ACHN (cell line): Measurements from ENCODE around the gene ASL.
"Not testable (repeated sequence)": the region's sequence is repeated elsewhere in the genome, so short reads cannot be mapped to it uniquely, and the experiment has no call there.

Experiments
- DNase-seq: peaks from one replicate; pipeline ENCODE4 v3.0.0-alpha.2; 2015
- in situ Hi-C: cut with HindIII; loops from 2 replicates; pipeline ENCODE4 v1.10.0; 2017; ENCODE audit warnings: low sequenced_read_pairs, low pct_ligation_motif_present, low pct_unique_long_range_greater_than_20kb

ASL gene

DNA sequence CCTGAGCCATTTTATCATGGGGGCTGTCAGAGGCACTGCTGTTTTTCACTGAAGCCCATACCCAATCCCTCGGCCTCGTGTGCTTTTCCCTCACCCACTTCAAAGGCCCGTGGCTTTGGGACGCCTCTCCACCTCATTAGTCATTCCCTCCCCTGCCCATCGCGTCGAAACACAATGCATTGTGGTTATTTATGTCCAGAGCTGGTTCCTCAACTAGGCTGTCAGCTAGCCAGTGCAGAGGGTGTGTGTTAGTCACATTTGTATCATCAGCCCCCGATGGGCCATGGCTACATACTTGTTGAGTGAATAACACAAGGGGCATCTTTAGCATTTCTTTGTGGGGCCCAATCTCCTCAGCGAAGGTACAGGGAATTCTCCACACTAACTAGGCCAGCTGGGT lies 35.2 kb downstream of the ASL start:
- peak; percentile 87 for DNase-seq
- in situ Hi-C loops = no loop called here

DNA sequence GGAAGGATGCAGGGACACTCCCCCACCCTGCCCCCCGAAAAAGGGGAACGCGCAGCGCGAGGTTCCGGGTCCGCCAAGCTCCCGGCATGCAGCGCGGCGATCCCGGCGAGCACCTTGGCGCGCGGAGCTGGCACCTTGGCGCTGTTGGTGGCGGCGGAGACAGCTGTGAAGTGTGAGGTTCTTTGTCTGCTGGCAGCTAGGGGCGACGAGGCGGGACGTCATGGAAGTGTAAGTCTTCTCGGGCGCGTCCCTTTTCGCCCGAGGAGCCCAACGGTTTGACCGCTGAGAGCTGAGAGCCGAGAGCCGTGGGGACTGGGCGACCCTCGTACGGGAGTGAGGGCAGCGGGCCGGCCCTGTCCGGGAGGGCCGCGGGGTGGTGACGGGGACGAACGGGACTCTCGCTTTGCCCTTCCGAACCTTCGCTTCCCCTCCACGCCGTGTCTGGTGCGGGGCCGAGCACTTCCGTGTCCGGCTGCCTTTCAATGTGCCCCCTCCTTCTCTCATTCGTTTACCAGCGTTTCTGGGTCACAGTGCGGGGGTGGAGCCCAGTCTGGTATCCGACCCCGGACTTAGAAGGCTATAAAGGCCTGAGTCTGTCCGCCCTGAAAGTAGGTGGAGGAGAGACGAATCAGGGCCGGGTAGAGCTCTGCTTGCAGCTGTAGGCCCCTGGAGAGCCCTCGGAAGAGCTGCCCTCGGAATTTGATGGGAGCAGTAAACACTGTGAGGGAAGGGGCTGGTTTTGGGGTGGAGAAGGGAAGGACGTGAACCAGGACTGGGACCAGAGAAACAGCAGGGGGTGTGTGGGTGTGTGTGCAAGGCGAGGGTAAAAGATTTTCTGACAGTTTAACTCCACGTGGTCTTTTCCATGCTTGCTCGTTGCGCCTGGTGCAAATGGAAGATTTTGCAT lies 39.4 kb downstream of the ASL start, which contains the start of gene CRCP:
Gene CRCP (plus strand): TSS at position 105 of the 907 bp plus-strand sequence. CDS start 116 bp downstream, at position 221.
- DNase-seq = peak; percentile 91
- in situ Hi-C loops = no loop called here

DNA sequence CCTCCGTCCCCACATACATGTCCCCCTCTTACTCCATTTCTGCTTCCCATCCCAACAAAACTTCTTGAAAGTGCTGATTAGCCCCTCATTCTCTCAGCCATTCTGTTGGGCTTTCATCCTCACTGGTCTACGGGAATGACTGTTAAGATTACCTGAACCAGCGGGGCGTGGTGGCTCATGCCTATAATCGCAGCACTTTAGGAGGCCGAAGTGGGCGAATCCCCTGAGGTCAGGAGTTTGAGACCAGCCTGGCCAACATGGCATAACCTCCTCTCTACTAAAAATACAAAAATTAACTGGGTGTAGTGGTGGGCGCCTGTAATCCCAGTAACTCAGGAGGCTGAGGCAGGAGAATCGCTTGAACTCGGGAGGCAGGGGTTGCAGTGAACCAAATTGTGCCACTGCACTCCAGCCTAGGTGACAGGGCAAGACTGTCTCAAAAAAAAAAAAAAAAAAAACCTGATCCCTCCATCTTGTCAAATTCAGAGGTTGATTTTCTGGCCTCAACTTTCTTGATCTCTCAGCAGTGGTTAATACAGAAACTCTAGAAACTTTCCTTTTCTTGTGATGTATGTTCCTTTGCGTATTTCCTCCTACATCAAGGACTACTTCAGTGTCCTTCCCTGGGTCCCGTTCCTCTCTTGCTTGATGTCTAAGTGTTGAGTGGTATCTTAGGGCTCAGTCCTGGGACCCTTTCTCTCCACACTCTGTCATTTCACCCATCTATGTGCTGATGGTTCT lies 41.2 kb downstream of the ASL start:
- in situ Hi-C loops, DNase-seq: not testable (repeated sequence)

- DNase-seq = no peak
- in situ Hi-C loops = no loop called here
These were observed 43.0 kb downstream of the ASL start for GRCh38 chr7:66118603-66119002.

GRCh38 chr7:66119245-66119850 lies 43.7 kb downstream of the ASL start:
- in situ Hi-C loops = no loop called here
- no peak for DNase-seq

DNA sequence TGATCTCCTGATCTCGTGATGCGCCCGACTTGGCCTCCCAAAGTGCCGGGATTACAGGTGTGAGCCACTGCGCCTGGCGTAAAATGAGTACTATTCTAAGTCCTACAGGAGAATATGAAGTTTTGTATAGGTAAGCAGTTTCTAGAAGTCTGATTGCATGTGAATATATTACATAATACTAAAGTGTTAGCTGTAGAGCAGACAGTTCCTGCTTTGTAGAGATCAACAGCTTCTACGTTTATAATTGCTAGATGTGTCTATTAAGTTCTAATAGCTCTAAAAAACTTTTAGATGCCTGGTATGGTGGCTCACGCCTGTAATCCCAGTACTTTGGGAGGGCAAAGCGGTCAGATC lies 47.5 kb downstream of the ASL start:
- in situ Hi-C loops = no loop called here

DNA sequence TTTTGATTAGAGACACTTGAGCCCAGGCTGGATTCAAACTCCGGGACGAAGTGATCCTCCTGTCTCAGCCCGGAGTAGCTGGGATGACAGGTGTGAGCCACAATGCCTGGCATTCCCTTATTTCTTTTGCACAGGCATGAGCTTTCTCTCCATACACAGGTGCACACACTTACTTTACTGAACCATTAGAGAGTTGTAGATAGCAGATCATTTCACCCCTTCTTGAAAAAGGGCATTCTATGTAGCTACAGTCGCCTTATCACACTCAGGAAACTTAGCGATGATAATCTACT lies 48.9 kb downstream of the ASL start:
- DNase-seq, in situ Hi-C loops: not testable (repeated sequence)

More for the DNA sequence above, 47.5 kb downstream of the ASL start:
- no peak for DNase-seq

- in situ Hi-C loops = no loop called here
- no peak for DNase-seq
These were observed 49.6 kb downstream of the ASL start for GRCh38 chr7:66125052-66125694.

DNA sequence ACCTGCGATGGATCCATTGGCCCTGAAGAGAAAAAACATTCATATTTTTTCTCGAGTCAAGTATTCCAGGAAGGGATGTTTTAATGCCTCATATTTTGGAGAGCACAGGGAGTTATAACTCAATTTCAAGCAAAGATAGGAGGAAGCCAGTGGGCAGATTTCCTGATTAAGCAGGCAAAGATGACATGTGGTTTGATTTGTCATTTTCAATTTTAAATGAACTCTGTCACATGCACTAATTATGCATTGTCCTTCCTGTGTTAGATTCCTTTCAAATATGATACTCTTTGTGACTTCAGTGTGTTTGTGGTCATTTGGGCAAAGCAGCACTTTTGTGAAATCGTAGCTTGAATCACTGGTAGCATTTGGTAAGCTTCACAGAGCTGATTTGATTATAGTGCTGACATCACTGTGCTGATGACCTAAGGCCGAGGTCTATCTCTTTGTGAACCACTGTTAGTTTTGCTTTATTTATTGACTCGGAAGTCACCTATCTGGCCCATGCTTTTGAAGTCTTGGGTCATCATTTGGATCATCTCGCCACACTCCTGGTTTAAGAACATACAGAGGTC lies 50.2 kb downstream of the ASL start:
- in situ Hi-C loops, DNase-seq: not testable (repeated sequence)

GRCh38 chr7:66127172-66127571 lies 51.6 kb downstream of the ASL start:
- in situ Hi-C loops, DNase-seq: not testable (repeated sequence)

- in situ Hi-C loops = no loop called here
- DNase-seq = no peak
These were observed 63.6 kb downstream of the ASL start for GRCh38 chr7:66138994-66139752.

GRCh38 chr7:66140924-66141323 lies 65.3 kb downstream of the ASL start:
- in situ Hi-C loops = no loop called here
- peak; percentile 57 for DNase-seq

DNA sequence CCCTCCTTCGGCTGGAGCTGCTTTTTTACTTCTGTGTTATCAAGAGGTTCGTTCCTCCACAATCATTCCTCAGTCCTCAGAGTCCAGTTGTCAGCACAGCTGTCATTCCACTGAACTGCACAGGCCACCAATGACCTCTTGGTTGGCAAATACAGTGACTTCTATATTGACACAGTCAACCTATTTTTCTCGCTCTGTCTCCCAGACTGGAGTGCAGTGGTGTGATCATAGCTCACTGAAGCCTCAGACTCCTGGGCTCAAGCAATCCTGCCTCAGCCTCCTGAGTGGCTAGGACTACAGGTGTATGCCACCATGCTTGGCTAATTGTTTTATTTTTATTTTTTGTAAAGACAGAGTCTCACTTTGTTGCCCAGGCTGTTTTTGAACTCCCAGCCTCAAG lies 66.7 kb downstream of the ASL start:
- in situ Hi-C loops = no loop called here
- no peak for DNase-seq

DNA sequence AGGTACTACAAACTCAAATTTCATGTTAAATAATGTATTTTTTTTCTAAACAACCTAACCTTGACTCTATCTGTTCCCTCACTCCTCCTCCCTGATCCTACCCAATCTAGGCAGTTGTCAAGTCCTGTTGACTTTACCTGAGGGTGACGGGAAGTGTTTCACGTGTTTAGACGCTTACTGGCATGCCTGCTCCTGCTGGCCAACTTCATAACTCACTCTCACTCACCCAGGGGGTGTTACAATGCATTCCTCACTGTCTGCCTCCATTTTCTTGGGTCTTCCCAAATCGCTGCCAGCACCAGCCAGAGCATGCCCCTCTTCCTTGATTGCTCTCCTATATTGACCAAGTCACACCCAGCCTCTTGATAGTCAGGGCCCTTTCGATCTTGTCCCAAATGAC lies 67.4 kb downstream of the ASL start:
- no peak for DNase-seq
- in situ Hi-C loops = no loop called here
